HTERT RPE-1 (cell line): Measurements from ENCODE around the gene ARMC9.

Experiments
- in situ Hi-C: fragments of 300-500 bp; cut with MboI; formaldehyde crosslinking; loops from 4 replicates; pipeline ENCODE4 v1.14.3; 2020; ENCODE audit warnings: low sequenced_read_pairs

Gene ARMC9

DNA sequence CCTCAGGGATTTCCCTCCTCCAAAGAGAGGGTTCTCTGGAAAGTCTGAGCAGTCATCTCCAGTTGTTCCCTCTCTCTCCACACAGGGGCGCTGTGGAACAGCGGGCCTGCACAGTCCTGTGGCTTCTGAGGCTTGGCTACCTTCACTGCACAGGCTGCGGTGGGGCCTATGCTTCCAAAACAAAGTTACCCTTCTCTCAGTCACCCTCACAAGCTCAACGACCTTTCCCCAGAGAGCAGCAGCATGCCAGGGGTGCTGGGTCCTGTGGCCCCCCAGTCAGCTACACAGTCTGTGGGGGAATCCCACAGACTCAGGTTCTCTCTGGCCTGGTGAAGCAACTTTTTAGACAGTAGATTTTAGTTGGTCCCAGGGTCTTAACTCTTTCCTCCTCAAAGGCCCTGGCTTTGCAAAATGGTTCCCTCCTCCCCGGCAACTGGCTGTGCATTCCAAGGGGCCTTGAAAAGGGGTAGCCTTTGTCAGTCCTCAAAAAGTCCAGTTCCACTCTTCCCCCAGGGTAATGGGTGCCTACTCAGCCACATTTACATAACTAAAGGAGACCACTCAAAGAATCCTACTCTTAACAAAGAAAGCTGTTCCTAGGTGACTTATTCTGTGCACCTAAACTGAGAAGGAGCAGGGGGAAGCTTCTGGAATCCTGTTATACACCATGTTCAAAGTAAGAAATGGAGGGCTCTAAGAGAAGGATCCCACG lies 212.0 kb downstream of the ARMC9 start:
- in situ Hi-C loops = no loop called here

DNA sequence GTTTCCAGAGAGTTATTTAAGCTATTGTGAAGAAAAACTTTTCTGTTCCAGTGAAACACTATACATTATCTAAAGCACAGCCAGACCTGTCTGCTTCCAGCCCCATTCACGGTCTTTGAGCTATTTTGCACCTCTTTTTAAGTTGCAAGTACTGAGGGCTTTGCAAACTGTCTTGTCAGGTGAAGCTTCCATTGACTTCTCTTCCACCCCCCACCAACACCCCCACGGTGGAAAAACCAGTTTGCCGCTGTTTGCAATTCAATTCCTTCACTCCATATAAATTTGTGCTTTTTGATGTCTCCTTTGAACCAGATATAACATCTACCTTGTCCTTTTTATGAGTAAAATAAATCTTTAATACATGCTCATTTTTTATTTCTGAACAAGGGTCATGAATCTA lies 212.8 kb downstream of the ARMC9 start:
- in situ Hi-C loops = no loop called here

DNA sequence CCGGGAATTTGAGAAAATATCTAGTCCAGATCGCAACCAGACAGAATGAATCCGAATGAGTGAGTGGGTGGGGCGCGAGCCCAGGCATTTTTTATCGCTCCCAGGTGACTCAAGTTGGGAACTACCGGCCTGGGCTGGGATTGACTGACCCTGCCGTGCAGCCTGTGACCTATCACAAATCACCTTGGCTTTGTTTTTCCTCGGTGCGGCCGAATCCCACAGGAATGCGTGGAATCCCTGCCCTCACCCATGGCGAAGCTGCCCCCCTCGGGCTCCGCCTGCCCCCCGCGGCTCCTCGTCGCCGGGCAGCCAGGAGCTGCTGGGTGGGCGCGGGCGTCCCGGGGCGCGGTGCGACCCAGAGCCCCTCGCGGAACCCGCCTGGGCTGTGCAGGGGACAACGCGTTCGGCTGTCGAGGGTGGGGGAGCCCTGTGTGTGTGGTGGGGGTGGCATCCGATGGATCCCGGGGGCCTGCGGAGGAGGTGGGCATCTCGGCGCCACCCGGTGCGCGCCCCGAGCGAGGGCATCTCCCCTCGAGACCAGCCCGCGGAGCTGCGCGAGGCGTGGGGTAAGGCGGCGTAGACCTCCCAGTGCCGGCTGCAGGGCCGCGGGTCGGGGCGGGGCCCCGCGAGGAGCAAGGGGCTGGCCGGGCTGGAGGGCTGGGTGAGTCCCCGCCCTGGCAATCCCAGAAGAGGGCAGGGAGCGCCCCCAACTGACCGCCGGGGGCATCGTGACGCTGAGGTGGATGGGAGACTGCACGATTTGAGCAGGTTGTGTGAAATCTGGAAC lies 213.6 kb downstream of the ARMC9 start:
- in situ Hi-C loops = no loop called here

DNA sequence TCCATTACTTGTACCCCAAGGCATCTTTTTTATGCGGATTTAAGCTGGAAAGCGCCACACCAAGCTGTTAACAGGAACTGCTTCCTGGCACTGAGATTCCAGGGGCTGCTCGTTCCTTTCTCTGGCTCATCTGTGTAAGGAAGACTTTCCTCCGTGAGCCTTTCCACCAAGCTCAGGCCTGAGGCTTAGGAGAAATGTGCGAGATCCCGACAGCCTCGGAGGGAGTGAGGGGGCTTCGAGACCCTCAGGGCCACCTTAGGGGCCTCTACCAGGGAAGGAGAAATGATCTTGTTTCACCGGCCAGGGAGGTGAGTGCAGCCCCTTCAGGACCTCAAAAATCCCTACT lies 214.2 kb downstream of the ARMC9 start:
- in situ Hi-C loops = no loop called here

DNA sequence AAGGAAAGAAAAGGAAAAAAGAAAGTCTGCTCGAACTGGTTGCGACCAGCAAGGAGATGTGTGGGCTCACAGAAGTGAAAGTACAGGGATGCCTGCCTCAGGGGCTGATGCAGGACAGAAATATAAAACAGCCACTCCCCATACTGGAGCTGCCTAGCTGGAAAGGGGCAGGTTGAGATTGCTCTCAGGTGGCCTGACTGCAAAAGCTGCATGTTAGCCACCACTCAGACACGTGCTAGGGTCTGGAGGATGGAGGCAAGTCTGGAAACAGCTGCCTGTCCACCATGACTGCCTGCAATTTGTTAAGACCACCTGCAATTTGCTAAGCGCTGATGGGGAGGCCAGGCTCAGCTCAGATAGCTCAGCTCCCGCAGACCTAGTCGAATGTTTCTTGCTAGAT lies 215.0 kb downstream of the ARMC9 start:
- in situ Hi-C loops = no loop called here

DNA sequence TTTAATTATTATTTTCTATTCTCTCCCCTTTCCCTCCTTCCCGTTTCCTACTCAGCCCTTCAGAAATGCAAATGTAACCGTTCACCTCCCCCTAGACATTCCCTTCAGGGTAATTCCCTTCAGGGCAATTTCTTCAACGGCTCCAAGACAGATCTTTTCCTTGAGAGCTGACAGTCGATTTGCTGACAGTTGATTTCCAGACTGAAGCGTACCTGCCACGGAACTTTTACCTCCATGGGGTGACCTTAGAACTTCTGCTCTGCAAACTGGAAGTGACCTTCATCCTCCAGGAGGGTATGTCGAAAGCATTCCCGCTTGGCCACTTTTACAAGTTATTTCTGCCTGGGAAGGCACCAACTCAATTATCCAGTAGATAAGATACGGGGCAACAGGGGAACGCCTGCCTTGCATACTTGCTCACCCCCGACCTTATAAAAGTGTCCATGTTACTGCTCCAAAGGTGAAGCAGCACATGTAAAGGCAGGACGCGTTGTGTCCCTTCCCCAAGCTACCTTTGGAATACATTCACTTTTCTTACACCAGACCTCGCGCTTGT lies 215.6 kb downstream of the ARMC9 start:
- in situ Hi-C loops = no loop called here

DNA sequence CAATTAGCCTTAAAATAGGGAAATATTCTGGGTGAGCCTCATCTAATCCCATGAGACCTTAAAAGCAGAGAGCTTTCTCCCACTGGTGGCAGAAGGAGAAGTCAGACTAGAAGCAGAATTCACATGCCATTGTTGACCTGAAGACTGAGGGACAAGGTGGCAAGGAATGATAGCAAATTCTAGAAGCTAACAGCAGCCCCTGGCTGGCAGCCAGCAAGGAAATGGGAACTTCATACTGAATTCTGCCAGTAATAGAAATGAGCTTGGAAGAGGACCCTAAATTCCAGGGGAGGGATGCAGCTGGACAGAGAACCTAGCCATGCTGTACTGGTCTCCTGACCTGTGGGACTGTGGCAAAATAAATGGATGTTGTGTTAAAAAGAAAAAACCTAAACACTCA lies 216.6 kb downstream of the ARMC9 start:
- in situ Hi-C loops = no loop called here

DNA sequence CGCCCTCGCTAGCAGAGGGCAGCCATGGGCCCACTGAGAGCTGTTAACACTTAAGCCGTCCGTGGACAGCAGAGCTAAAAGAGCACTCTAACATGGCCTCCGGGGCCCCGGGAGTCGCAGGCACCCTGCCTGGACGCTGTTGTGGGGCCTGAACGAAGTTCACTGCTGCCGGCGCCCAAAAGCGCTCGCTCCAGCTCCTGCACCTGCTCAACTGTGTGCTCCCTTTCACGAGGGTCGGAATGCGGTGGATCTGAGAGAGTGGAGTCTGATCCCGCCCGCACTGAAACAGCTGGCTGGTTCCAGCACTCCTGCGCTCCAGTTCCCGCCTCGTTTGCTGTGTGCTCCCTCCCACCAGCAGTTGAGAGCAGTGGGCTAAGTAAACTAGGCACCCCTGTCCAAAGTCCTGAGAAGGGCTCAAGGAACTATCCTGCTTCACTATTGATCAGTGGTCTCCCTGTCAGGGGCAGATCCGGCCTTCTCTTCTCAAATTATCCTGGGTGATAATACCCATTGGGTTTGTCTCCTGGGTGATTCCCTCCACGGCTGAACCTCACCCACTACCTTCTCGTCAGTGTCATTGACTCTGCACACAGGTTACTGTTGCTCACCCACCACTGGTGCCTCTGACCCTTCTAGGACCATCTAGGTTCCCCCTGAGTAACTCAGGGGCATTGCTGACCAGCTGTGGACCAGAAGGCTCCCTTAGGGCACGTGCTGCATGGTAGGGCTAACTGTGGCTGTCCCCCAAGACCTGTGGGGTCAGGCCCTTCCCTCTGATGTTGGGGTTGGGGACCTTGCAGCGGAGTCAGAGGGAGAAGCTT lies 220.6 kb downstream of the ARMC9 start:
- in situ Hi-C loops = no loop called here

DNA sequence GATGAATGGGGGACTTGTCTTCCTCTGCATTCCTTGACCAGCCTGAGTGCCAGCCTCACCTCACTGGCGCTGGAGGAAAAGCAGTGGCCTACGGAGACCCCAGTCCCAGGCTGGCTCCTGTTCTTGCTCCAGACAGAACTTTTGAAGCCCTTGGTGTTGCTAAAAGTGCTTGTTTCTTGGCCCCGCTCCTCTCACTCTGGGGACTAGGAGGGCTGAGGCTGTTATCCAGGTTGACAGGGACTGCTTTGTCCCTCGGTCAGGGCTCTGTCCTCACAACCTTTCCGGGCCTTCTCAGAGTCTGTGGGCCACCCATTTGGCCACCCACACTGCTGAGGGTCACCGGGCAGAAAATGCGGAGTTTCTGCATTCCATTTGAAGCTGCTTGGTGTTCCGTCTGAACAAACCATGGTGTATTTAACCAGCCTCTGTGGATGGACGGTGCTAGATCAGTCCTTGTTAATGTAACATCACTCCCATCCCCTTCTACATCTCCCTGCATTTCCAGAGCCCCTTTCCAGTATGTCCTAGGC lies 222.7 kb downstream of the ARMC9 start:
- in situ Hi-C loops = no loop called here

DNA sequence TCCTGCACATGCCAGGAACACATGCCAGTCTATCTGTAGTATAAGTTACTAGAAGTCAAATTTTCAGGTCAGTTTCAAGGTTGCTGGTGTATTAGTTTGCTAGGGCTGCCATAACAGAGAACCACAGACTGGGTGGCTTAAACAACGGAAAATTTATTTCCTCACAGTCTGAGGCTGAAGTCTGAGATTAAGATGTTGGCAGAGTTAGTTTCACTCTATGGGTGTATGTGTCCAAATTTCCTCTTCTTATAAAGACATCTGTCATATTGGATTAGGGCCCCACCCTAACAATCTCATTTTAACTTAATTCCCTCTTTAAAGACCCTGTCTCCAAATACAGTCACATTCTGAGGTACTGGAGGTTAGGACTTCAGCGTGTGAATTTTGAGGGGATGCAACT lies 223.6 kb downstream of the ARMC9 start:
- in situ Hi-C loops = no loop called here

DNA sequence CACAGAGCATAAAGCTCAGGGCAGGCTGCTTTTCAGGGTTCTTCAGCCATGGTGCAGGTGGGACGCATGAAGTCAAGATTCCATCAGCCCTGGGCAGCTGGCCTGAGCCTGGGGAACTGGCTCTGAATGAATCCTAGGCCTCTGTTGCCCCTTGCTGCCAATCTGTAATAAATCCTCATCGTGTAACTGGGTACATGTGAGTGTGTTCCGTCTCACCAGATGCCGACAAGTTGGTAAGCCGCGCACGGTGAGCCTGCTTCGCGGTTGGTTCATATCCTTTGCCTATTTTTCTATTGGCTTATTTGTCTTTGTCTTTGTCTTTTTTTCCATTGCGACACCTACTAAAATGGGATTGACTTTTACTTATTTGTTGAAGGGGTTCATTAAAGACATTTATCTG lies 224.7 kb downstream of the ARMC9 start:
- in situ Hi-C loops = no loop called here
